OCI-LY7 (cell line): ENCODE measurements around the gene APBA1.

Experiments used
- CTCF ChIP-seq: fragments of 200-600 bp; sonication (generic); conservative IDR thresholded peaks from 2 replicates; pipeline ENCODE4 v1.5.1; 2014; ENCODE audit warnings: mild to moderate bottlenecking, antibody characterized with exemption, low read length, moderate library complexity, mixed read lengths
- EZH2phosphoT487 ChIP-seq: fragments of 200-600 bp; sonication (generic); IDR thresholded peaks from 2 replicates; pipeline ENCODE4 v1.6.1; 2018; ENCODE audit warnings: low read depth, borderline replicate concordance, mild to moderate bottlenecking, mixed run types, antibody characterized with exemption, low read length, moderate library complexity, mixed read lengths

DNA sequence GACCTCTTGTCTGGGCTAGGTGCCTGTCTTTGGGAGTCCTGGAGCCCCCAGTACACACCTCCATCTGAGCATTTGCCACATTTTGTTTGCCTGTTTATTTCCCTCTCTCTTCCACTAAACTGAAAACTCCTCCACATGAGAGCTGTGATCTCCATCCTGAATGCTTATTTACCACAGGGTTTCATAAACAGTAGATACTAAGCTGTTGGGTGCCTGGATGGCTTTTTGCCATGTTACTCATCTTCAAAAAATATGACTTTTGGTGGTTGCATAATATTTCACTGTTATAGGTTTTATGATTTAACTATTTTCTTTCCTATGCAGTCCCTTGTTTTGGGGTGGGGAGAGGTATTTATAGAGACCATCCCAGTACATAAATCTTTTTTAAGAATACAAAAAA, 99.6 kb downstream of the APBA1 start:
- TF ChIP-seq CTCF (no peak), EZH2phosphoT487 (no peak)
